HG03095 (cell line): Measurements from ENCODE around the gene CPOX.

Experiments
- ATAC-seq: cut with Tn5 transposase; IDR thresholded peaks from one replicate; pipeline ENCODE4 v1.9.1; 2021; ENCODE audit warnings: moderate library complexity; ENCODE audit not compliant: unreplicated experiment

Gene CPOX

GRCh38 chr3:98541695-98542094, 51.7 kb downstream of the CPOX start:
- no peak for ATAC-seq

- ATAC-seq = peak; percentile 36
These were observed 53.1 kb downstream of the CPOX start for GRCh38 chr3:98540346-98540745.

- peak; percentile 63 for ATAC-seq
These were observed 56.9 kb downstream of the CPOX start for GRCh38 chr3:98536456-98537017.

GRCh38 chr3:98534734-98535133, 58.7 kb downstream of the CPOX start:
- ATAC-seq = no peak

GRCh38 chr3:98534168-98534567, 59.2 kb downstream of the CPOX start:
- ATAC-seq = no peak

- no peak for ATAC-seq
These were observed 60.5 kb downstream of the CPOX start for GRCh38 chr3:98532709-98533571.

- ATAC-seq = no peak
These were observed 61.2 kb downstream of the CPOX start for GRCh38 chr3:98532275-98532637.

- peak; percentile 23 for ATAC-seq
These were observed 61.7 kb downstream of the CPOX start, which contains the start of gene GPR15 for GRCh38 chr3:98531622-98532274. Gene GPR15 (plus strand): TSS chr3:98531978. CDS start chr3:98532034, 56 bp downstream.

GRCh38 chr3:98530676-98531075, 62.7 kb downstream of the CPOX start:
- no peak for ATAC-seq

- ATAC-seq = no peak
These were observed 63.5 kb downstream of the CPOX start for GRCh38 chr3:98529856-98530459.
